K562 (cell line): ENCODE measurements around the gene RAI1. TPM values are rescaled to one million over a fixed set of nuclear protein-coding genes. Genes with fewer than 3 reads are reported as not detected.

Source experiments
- BMI1 ChIP-seq: fragments of 150-350 bp; IDR thresholded peaks from 2 replicates; pipeline ENCODE4 v1.6.1; 2014; ENCODE audit warnings: low read length
- CBFA2T3 ChIP-seq: fragments of 450-650 bp; IDR thresholded peaks from 2 replicates; pipeline ENCODE4 v1.6.1; 2017
- CEBPG ChIP-seq, 3 experiments: fragments of 200-800 bp in 1 of 3; sonication (Bioruptor generic) in 1 of 3; sonication (generic) in 1 of 3; formaldehyde crosslinking in 1 of 3; IDR thresholded peaks in 2 of 3; conservative IDR thresholded peaks in 1 of 3; 2 replicates each; pipeline versions ENCODE4 v1.6.1 to v1.8.0; 2016 to 2022; ENCODE audit warnings: missing compliant biosample characterization in 2 of 3, missing genetic modification characterization in 2 of 3, mild to moderate bottlenecking in 1 of 3, missing genetic modification reagents in 1 of 3
- CXXC5 ChIP-seq: fragments of 250-450 bp; sonication (Bioruptor Pico); IDR thresholded peaks from 2 replicates; pipeline ENCODE4 v1.8.0; 2022; ENCODE audit warnings: inconsistent platforms, mild to moderate bottlenecking, moderate library complexity
- DPF2 ChIP-seq: fragments of 450-650 bp; IDR thresholded peaks from 2 replicates; pipeline ENCODE4 v1.6.1; 2016
- EHMT2 ChIP-seq: fragments of 450-650 bp; IDR thresholded peaks from 2 replicates; pipeline ENCODE4 v1.6.1; 2018; ENCODE audit warnings: antibody characterized with exemption
- FUS ChIP-seq: fragments of 200-400 bp; formaldehyde crosslinking; optimal IDR thresholded peaks from 2 replicates; pipeline ENCODE3; 2017; ENCODE audit warnings: low read depth, low read length
- GABPB2 ChIP-seq: fragments of 250-450 bp; sonication (Bioruptor Pico); conservative IDR thresholded peaks from 2 replicates; pipeline ENCODE4 v1.5.1; 2021; ENCODE audit warnings: mild to moderate bottlenecking
- GTF3C2 ChIP-seq: IDR thresholded peaks from 3 replicates; pipeline ENCODE4 v1.6.1; 2011; ENCODE audit warnings: borderline replicate concordance, mild to moderate bottlenecking, moderate library complexity; ENCODE audit not compliant: insufficient read length; ENCODE audit errors: extremely low read depth
- HDAC2 ChIP-seq: fragments of 450-650 bp; IDR thresholded peaks from 2 replicates; pipeline ENCODE4 v1.6.1; 2016; ENCODE audit warnings: mild to moderate bottlenecking
- HNRNPLL ChIP-seq: fragments of 200-400 bp; formaldehyde crosslinking; IDR thresholded peaks from 2 replicates; pipeline ENCODE4 v1.6.1; 2017; ENCODE audit warnings: low read length, low read depth, mild to moderate bottlenecking; ENCODE audit not compliant: poor library complexity, severe bottlenecking
- KAT2B ChIP-seq: IDR thresholded peaks from one replicate; pipeline ENCODE4 v1.6.1; 2012; ENCODE audit warnings: low read depth, mild to moderate bottlenecking, control low read depth, inconsistent platforms, low read length, moderate library complexity
- MTA3 ChIP-seq: fragments of 450-650 bp; formaldehyde crosslinking; IDR thresholded peaks from 2 replicates; pipeline ENCODE4 v1.6.1; 2017; ENCODE audit warnings: mild to moderate bottlenecking, borderline replicate concordance
- POU5F1 ChIP-seq: fragments of 150-350 bp; IDR thresholded peaks from 2 replicates; pipeline ENCODE4 v1.6.1; 2014; ENCODE audit warnings: borderline replicate concordance, low read length, low read depth, mild to moderate bottlenecking; ENCODE audit not compliant: partially characterized antibody
- SMAD4 ChIP-seq: fragments of 250-450 bp; sonication (Bioruptor Pico); conservative IDR thresholded peaks from 2 replicates; pipeline ENCODE4 v1.8.0; 2021; ENCODE audit warnings: inconsistent platforms, mild to moderate bottlenecking, moderate library complexity
- SUPT5H ChIP-seq: fragments of 450-650 bp; IDR thresholded peaks from 2 replicates; pipeline ENCODE4 v1.6.1; 2016
- TCF3 ChIP-seq: sonication (generic); formaldehyde crosslinking; IDR thresholded peaks from 2 replicates; pipeline ENCODE4 v1.4.0; 2020; ENCODE audit warnings: mild to moderate bottlenecking, missing genetic modification reagents
- TEAD2 ChIP-seq: fragments of 450-650 bp; IDR thresholded peaks from 2 replicates; pipeline ENCODE4 v1.6.1; 2016; ENCODE audit warnings: missing genetic modification characterization, control low read depth, missing compliant biosample characterization
- TEAD4 ChIP-seq, 2 experiments: sonication (generic) in 1 of 2; formaldehyde crosslinking in 1 of 2; IDR thresholded peaks; 2 replicates each; pipeline versions ENCODE4 v1.6.1 to v1.8.0; 2012 to 2022; ENCODE audit warnings: borderline replicate concordance in 1 of 2, inconsistent platforms in 1 of 2, low read length in 1 of 2, mild to moderate bottlenecking in 1 of 2, missing genetic modification reagents in 1 of 2
- ZFP30 ChIP-seq: fragments of 250-450 bp; sonication (Bioruptor Pico); IDR thresholded peaks from 2 replicates; pipeline ENCODE4 v1.8.0; 2022; ENCODE audit warnings: moderate library complexity, mild to moderate bottlenecking, inconsistent platforms, borderline replicate concordance
- ZNF354B ChIP-seq: fragments of 250-450 bp; sonication (Bioruptor Pico); IDR thresholded peaks from 2 replicates; pipeline ENCODE4 v1.4.0; 2020
- ZNF507 ChIP-seq: conservative IDR thresholded peaks from 2 replicates; pipeline ENCODE4 v1.6.1; 2017; ENCODE audit warnings: missing genetic modification characterization, missing compliant biosample characterization
- ZNF76 ChIP-seq: fragments of 250-450 bp; sonication (Bioruptor Pico); IDR thresholded peaks from 2 replicates; pipeline ENCODE4 v1.4.0; 2020; ENCODE audit warnings: mild to moderate bottlenecking, moderate library complexity, borderline replicate concordance
- polyA plus RNA-seq, 8 experiments: library from polyadenylated mRNA; depleted of rRNA in 4 of 8; stranded (reverse) in 5 of 8; unstranded in 3 of 8; fragments of >200 nt; fragmentation: Nextera tagmentation in 2 of 8; fragmentation: Illumina TruSeq in 1 of 8; extraction: Ambion mirVana in 2 of 8; extraction: Trizol in 1 of 8; gene quantifications; 2 replicates each; pipeline versions ENCODE4 v1.2.1 to v1.2.3, GENCODE V29; 2011 to 2014; ENCODE audit warnings: inconsistent platforms in 1 of 8, missing spikeins in 1 of 8
- total RNA-seq, 7 experiments: library from RNA; depleted of rRNA in 6 of 7; stranded (reverse); fragments of >200 nt in 6 of 7; fragmentation: Illumina TruSeq in 2 of 7; extraction: Trizol in 2 of 7; gene quantifications; 2 replicates each; pipeline versions ENCODE4 v1.2.1 to v1.2.3, GENCODE V29; 2011 to 2021; ENCODE audit warnings: low replicate concordance in 1 of 7

The RAI1 gene
- total and polyA plus RNA-seq, 9 of the 15 experiments (the other 6 are each of a cell fraction or from before 2014, with no cell fraction given) = 0.68 to 19.9 (median 5.5) TPM

- 0 out of 2 replicates have a peak, but pooled peaks have one; percentile 13 for TF ChIP-seq DPF2
- no peak for TF ChIP-seq ZNF76 (CRISPR knock-in tag)
- no peak for TF ChIP-seq GABPB2 (CRISPR knock-in tag)
- TF ChIP-seq SUPT5H = peak; percentile 19; the same call in 1 of the 2 replicates
- TF ChIP-seq HNRNPLL = no peak
- no peak for TF ChIP-seq POU5F1
- no peak for TF ChIP-seq ZNF507 (tag)
- TF ChIP-seq TEAD4 (IDR thresholded peaks at IDR 0.05; ENCODE audit: low read length) = no peak
- no peak for TF ChIP-seq TEAD4 (CRISPR knock-in tag; IDR thresholded peaks at IDR 0.05; ENCODE audit: borderline replicate concordance)
- no peak for TF ChIP-seq HDAC2
- TF ChIP-seq MTA3 = no peak
- no peak for TF ChIP-seq KAT2B
- TF ChIP-seq SMAD4 (CRISPR knock-in tag) = 0 out of 2 replicates have a peak, but pooled peaks have one; percentile 27
- no peak for TF ChIP-seq FUS
- TF ChIP-seq CXXC5 (CRISPR knock-in tag) = 0 out of 2 replicates have a peak, but pooled peaks have one; percentile 19
- no peak for TF ChIP-seq TEAD2 (tag)
- TF ChIP-seq TCF3 (CRISPR knock-in tag) = 0 out of 2 replicates have a peak, but pooled peaks have one; percentile 12
- TF ChIP-seq CBFA2T3 = peak; percentile 18; the same call in 1 of the 2 replicates
- no peak for TF ChIP-seq GTF3C2
- no peak for TF ChIP-seq ZNF354B (CRISPR knock-in tag)
- TF ChIP-seq EHMT2 = no peak
- TF ChIP-seq CEBPG (CRISPR knock-in tag; IDR thresholded peaks at IDR 0.05) = peak; percentile 9; the same call in 1 of the 2 replicates
- TF ChIP-seq CEBPG (tag; conservative IDR thresholded peaks at IDR 0.05 in 1 of 2, IDR thresholded peaks at IDR 0.05 in 1 of 2) = no peak
- TF ChIP-seq BMI1 = no peak
- no peak for TF ChIP-seq ZFP30
These were observed 159.7 kb downstream of the RAI1 start (continued) for GRCh38 chr17:17840751-17841591.
